ENCODE measurements around the gene DSP.

Gene DSP

DNA sequence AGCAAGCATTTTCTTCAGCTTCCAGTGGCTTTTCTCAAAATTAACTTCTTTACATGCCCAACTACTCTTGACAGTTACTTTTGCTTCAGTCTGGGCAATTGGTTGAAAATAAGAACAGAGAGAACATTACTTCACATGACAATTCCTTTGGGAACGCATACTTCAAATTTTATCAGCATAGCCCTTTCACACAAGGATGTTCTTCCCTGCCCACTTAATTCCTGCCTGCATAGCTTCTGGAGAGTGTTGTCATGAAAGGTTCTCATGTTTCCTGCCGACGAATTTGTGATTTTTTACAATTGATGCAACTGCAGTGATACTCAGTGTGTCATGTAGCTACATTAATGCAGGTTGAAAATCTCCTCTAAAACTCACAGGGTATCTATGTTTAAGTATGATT lies 26.6 kb downstream of the DSP start:
- no peak overlapping the region for H3K9ac ChIP-seq (ENCODE audit: low read depth, low read length)
- H3K27me3 ChIP-seq (ENCODE audit: control insufficient read depth, insufficient read depth, low read length), result no peaks in the 10 kb centered on the region
- no peaks in the 10 kb centered on the region for H3K4me1 ChIP-seq (ENCODE audit: control insufficient read depth, insufficient read depth, low read length)
- H3K9me3 ChIP-seq (ENCODE audit: control insufficient read depth, insufficient read depth, low read length), result no peaks in the 10 kb centered on the region
- peaks cover 19% of the 10 kb centered on the region for H3K36me3 ChIP-seq (ENCODE audit: control insufficient read depth, insufficient read depth, low read length)
- H3K4me3 ChIP-seq (ENCODE audit: low read depth, low read length), result no peak overlapping the region

DNA sequence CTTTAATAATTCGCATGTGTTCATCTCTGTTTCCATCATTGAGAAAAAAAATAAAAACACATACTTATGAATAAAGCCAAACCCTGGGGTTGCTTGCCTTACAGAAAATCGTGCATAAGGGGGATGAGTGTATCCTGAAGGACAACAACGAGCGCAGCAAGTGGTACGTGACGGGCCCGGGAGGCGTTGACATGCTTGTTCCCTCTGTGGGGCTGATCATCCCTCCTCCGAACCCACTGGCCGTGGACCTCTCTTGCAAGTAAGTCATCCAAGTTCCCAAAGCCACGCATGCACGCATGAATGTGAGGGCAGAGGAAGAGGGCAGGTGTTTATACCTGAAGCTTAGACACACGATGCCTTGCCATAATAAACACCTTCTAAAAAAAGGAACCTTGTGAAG lies 27.6 kb downstream of the DSP start:
- Histone ChIP-seq H3K9me3 (ENCODE audit: control insufficient read depth, insufficient read depth, low read length) (no peaks in the 10 kb centered on the region), H3K36me3 (ENCODE audit: control insufficient read depth, insufficient read depth, low read length) (peaks cover 20% of the 10 kb centered on the region), H3K9ac (ENCODE audit: low read depth, low read length) (no peak overlapping the region), H3K4me3 (ENCODE audit: low read depth, low read length) (no peak overlapping the region), H3K4me1 (ENCODE audit: control insufficient read depth, insufficient read depth, low read length) (no peaks in the 10 kb centered on the region), H3K27me3 (ENCODE audit: control insufficient read depth, insufficient read depth, low read length) (no peaks in the 10 kb centered on the region)

DNA sequence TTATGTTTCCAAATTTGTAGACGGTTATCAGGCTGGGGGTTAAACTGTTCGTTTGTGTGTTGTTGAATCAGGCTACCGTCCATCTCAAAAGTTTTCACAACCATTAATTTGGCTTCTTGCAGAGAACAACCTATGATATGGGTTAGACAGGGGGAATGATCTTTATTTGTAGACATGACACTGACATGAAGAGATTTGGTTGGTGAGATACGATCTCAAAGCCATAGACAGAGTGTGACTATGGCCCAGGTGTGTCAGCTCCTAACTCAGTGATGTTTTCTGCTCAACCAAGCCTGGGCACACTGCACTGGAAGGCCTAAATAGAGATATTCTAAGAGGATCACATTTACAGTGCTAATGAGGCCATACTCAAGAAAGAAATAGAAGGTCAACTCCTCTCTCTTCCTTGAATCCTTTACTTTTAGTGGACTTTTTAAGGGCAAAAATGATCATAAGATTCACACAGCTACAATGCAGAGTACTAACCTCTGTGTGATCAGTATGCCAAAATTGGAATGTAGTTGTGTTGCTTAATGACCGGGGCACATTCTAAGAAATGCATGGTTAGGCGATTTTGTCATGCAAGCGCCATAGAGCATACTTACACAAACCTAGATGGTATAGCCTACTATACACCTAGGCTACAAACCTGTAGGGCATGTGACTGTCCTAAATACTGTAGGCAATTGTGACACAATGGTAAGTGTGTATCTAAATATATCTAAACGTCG lies 30.9 kb downstream of the DSP start:
- Histone ChIP-seq H3K9ac (ENCODE audit: low read depth, low read length) (no peak overlapping the region), H3K36me3 (ENCODE audit: control insufficient read depth, insufficient read depth, low read length) (peaks cover 19% of the 10 kb centered on the region), H3K9me3 (ENCODE audit: control insufficient read depth, insufficient read depth, low read length) (no peaks in the 10 kb centered on the region)

DNA sequence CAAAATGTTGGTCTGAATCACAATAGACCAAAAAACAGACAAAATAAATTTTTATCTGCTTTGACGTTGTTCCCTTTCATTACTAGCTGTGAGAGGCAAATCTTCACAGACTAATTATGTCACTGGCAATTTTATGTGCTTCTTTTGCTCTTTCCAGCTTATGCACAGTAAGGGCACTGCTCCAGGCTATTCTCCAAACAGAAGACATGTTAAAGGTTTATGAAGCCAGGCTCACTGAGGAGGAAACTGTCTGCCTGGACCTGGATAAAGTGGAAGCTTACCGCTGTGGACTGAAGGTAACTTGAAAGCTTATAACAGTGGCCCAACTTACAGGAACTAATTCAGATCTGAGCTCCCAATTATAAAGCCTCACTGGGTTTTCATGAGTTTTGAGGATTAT lies 33.0 kb downstream of the DSP start:
- no peak overlapping the region for H3K9ac ChIP-seq (ENCODE audit: low read depth, low read length)
- no peaks in the 10 kb centered on the region for H3K27me3 ChIP-seq (ENCODE audit: control insufficient read depth, insufficient read depth, low read length)
- H3K4me3 ChIP-seq (ENCODE audit: low read depth, low read length), result no peak overlapping the region
- H3K36me3 ChIP-seq (ENCODE audit: control insufficient read depth, insufficient read depth, low read length), result peaks cover 20% of the 10 kb centered on the region
- H3K4me1 ChIP-seq (ENCODE audit: control insufficient read depth, insufficient read depth, low read length), result no peaks in the 10 kb centered on the region
- H3K9me3 ChIP-seq (ENCODE audit: control insufficient read depth, insufficient read depth, low read length), result no peaks in the 10 kb centered on the region

More for the DNA sequence above, 30.9 kb downstream of the DSP start:
- Histone ChIP-seq H3K4me3 (ENCODE audit: low read depth, low read length) (no peak overlapping the region), H3K4me1 (ENCODE audit: control insufficient read depth, insufficient read depth, low read length) (no peaks in the 10 kb centered on the region), H3K27me3 (ENCODE audit: control insufficient read depth, insufficient read depth, low read length) (no peaks in the 10 kb centered on the region)

DNA sequence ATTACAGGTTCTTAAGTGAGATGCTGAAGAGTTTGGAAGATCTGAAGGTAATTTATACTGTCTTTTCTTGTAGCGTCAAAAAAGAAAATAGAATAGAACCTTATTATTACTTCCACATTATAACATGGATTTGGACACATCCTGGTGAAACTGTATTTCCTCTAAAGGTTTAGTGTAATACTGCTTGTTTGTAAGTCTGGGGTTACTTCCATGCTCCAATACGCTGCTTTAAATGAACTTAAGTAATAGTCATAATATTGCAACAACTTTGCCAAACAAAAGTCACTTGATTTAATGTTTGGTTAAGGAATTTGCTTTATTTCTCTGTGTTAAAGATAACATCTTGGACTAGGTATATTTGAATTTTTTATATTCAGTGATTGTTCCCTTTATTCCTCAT lies 37.0 kb downstream of the DSP start:
- Histone ChIP-seq H3K4me1 (ENCODE audit: control insufficient read depth, insufficient read depth, low read length) (no peaks in the 10 kb centered on the region), H3K36me3 (ENCODE audit: control insufficient read depth, insufficient read depth, low read length) (peaks cover 27% of the 10 kb centered on the region), H3K9me3 (ENCODE audit: control insufficient read depth, insufficient read depth, low read length) (no peaks in the 10 kb centered on the region), H3K9ac (ENCODE audit: low read depth, low read length) (no peak overlapping the region), H3K27me3 (ENCODE audit: control insufficient read depth, insufficient read depth, low read length) (no peaks in the 10 kb centered on the region), H3K4me3 (ENCODE audit: low read depth, low read length) (no peak overlapping the region)

DNA sequence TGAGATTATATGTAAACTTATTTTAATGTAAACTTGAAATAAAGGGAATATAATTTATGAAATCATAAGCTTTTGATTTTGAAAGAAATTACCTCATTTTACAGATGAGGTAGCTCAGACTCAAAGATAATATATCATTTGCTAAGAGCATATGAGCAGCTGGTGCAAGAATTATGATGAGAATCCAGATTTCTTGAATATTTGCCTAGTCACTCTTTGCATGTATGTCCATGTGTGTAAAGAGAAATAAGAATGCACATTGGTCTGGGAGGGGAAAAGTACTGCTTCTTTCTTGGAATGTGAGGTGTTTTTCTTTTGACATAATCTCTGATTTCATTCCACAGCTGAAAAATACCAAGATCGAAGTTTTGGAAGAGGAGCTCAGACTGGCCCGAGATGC lies 37.5 kb downstream of the DSP start:
- H3K9me3 ChIP-seq (ENCODE audit: control insufficient read depth, insufficient read depth, low read length), result no peaks in the 10 kb centered on the region
- peaks cover 29% of the 10 kb centered on the region for H3K36me3 ChIP-seq (ENCODE audit: control insufficient read depth, insufficient read depth, low read length)
- H3K27me3 ChIP-seq (ENCODE audit: control insufficient read depth, insufficient read depth, low read length), result no peaks in the 10 kb centered on the region
- no peaks in the 10 kb centered on the region for H3K4me1 ChIP-seq (ENCODE audit: control insufficient read depth, insufficient read depth, low read length)
- H3K4me3 ChIP-seq (ENCODE audit: low read depth, low read length), result no peak overlapping the region
- H3K9ac ChIP-seq (ENCODE audit: low read depth, low read length), result no peak overlapping the region

DNA sequence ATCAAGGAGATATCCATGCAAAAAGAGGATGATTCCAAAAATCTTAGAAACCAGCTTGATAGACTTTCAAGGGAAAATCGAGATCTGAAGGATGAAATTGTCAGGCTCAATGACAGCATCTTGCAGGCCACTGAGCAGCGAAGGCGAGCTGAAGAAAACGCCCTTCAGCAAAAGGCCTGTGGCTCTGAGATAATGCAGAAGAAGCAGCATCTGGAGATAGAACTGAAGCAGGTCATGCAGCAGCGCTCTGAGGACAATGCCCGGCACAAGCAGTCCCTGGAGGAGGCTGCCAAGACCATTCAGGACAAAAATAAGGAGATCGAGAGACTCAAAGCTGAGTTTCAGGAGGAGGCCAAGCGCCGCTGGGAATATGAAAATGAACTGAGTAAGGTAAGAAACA lies 38.4 kb downstream of the DSP start:
- H3K36me3 ChIP-seq (ENCODE audit: control insufficient read depth, insufficient read depth, low read length), result peaks cover 38% of the 10 kb centered on the region
- no peak overlapping the region for H3K9ac ChIP-seq (ENCODE audit: low read depth, low read length)

DNA sequence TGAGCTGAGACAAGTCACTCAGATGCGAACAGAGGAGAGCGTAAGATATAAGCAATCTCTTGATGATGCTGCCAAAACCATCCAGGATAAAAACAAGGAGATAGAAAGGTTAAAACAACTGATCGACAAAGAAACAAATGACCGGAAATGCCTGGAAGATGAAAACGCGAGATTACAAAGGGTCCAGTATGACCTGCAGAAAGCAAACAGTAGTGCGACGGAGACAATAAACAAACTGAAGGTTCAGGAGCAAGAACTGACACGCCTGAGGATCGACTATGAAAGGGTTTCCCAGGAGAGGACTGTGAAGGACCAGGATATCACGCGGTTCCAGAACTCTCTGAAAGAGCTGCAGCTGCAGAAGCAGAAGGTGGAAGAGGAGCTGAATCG lies 39.1 kb downstream of the DSP start:
- H3K4me3 ChIP-seq (ENCODE audit: low read depth, low read length), result no peak overlapping the region
- H3K27me3 ChIP-seq (ENCODE audit: control insufficient read depth, insufficient read depth, low read length), result no peaks in the 10 kb centered on the region
- no peaks in the 10 kb centered on the region for H3K9me3 ChIP-seq (ENCODE audit: control insufficient read depth, insufficient read depth, low read length)
- peaks cover 41% of the 10 kb centered on the region for H3K36me3 ChIP-seq (ENCODE audit: control insufficient read depth, insufficient read depth, low read length)
- H3K4me1 ChIP-seq (ENCODE audit: control insufficient read depth, insufficient read depth, low read length), result no peaks in the 10 kb centered on the region
- H3K9ac ChIP-seq (ENCODE audit: low read depth, low read length), result no peak overlapping the region

More for the DNA sequence above, 38.4 kb downstream of the DSP start:
- no peaks in the 10 kb centered on the region for H3K4me1 ChIP-seq (ENCODE audit: control insufficient read depth, insufficient read depth, low read length)
- no peaks in the 10 kb centered on the region for H3K9me3 ChIP-seq (ENCODE audit: control insufficient read depth, insufficient read depth, low read length)
- no peaks in the 10 kb centered on the region for H3K27me3 ChIP-seq (ENCODE audit: control insufficient read depth, insufficient read depth, low read length)
- no peak overlapping the region for H3K4me3 ChIP-seq (ENCODE audit: low read depth, low read length)

DNA sequence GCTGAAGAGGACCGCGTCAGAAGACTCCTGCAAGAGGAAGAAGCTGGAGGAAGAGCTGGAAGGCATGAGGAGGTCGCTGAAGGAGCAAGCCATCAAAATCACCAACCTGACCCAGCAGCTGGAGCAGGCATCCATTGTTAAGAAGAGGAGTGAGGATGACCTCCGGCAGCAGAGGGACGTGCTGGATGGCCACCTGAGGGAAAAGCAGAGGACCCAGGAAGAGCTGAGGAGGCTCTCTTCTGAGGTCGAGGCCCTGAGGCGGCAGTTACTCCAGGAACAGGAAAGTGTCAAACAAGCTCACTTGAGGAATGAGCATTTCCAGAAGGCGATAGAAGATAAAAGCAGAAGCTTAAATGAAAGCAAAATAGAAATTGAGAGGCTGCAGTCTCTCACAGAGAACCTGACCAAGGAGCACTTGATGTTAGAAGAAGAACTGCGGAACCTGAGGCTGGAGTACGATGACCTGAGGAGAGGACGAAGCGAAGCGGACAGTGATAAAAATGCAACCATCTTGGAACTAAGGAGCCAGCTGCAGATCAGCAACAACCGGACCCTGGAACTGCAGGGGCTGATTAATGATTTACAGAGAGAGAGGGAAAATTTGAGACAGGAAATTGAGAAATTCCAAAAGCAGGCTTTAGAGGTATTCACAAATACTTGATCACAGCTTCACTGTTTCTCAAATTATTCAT lies 39.6 kb downstream of the DSP start:
- Histone ChIP-seq H3K27me3 (ENCODE audit: control insufficient read depth, insufficient read depth, low read length) (no peaks in the 10 kb centered on the region), H3K9ac (ENCODE audit: low read depth, low read length) (no peak overlapping the region), H3K36me3 (ENCODE audit: control insufficient read depth, insufficient read depth, low read length) (peaks cover 41% of the 10 kb centered on the region), H3K9me3 (ENCODE audit: control insufficient read depth, insufficient read depth, low read length) (no peaks in the 10 kb centered on the region), H3K4me1 (ENCODE audit: control insufficient read depth, insufficient read depth, low read length) (no peaks in the 10 kb centered on the region), H3K4me3 (ENCODE audit: low read depth, low read length) (no peak overlapping the region)

DNA sequence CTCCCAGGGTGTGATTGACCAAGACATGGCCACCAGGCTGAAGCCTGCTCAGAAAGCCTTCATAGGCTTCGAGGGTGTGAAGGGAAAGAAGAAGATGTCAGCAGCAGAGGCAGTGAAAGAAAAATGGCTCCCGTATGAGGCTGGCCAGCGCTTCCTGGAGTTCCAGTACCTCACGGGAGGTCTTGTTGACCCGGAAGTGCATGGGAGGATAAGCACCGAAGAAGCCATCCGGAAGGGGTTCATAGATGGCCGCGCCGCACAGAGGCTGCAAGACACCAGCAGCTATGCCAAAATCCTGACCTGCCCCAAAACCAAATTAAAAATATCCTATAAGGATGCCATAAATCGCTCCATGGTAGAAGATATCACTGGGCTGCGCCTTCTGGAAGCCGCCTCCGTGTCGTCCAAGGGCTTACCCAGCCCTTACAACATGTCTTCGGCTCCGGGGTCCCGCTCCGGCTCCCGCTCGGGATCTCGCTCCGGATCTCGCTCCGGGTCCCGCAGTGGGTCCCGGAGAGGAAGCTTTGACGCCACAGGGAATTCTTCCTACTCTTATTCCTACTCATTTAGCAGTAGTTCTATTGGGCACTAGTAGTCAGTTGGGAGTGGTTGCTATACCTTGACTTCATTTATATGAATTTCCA lies 43.9 kb downstream of the DSP start:
- Histone ChIP-seq H3K27me3 (ENCODE audit: control insufficient read depth, insufficient read depth, low read length) (no peaks in the 10 kb centered on the region), H3K9ac (ENCODE audit: low read depth, low read length) (no peak overlapping the region), H3K4me3 (ENCODE audit: low read depth, low read length) (no peak overlapping the region), H3K36me3 (ENCODE audit: control insufficient read depth, insufficient read depth, low read length) (peaks cover 22% of the 10 kb centered on the region), H3K4me1 (ENCODE audit: control insufficient read depth, insufficient read depth, low read length) (no peaks in the 10 kb centered on the region), H3K9me3 (ENCODE audit: control insufficient read depth, insufficient read depth, low read length) (no peaks in the 10 kb centered on the region)

DNA sequence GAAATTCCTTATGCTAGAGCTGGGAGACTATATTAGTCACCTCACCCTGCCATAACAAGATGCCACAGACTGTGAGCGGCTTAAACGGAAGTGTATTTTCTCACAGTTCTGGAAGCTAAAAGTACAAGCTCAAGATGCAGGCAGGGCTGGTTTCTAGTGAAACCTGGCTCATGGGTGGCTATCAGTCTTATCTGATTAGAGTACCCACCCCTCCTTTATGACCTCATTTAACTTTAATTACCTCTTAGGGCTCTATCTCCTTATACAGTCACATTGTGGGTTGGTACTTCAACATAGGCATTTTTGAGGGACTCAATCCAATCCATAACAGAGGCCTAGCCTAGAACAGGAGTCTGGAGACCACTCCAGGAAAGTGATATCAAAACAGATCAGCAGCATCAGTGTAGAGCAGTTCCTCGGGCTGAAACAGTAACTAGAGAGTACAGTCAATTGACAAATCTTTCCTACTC lies 46.2 kb downstream of the DSP start:
- H3K36me3 ChIP-seq (ENCODE audit: control insufficient read depth, insufficient read depth, low read length), result peaks cover 22% of the 10 kb centered on the region
- H3K9me3 ChIP-seq (ENCODE audit: control insufficient read depth, insufficient read depth, low read length), result no peaks in the 10 kb centered on the region
- peaks cover 5% of the 10 kb centered on the region for H3K4me1 ChIP-seq (ENCODE audit: control insufficient read depth, insufficient read depth, low read length)
- H3K9ac ChIP-seq (ENCODE audit: low read depth, low read length), result no peak overlapping the region
- no peaks in the 10 kb centered on the region for H3K27me3 ChIP-seq (ENCODE audit: control insufficient read depth, insufficient read depth, low read length)
- H3K4me3 ChIP-seq (ENCODE audit: low read depth, low read length), result no peak overlapping the region

DNA sequence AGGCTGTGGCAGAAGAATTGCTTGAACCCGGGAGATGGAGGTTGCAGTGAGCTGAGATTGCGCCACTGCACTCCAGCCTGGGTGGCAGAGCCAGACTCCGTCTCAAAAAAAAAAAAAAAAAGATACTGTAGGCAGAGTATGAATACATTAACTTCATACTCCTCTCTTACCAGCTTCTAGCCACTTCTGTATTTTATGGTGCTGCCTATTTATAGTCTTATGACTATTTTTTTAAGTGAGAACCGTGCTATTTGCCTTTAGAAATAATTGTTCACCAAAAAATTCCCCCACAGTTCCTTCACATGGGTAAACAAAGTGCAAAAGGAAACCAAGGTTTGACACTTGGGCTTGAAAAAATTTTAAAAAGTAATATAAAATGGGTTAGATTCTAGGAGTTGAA lies 47.0 kb downstream of the DSP start:
- H3K9me3 ChIP-seq (ENCODE audit: control insufficient read depth, insufficient read depth, low read length), result no peaks in the 10 kb centered on the region
- H3K36me3 ChIP-seq (ENCODE audit: control insufficient read depth, insufficient read depth, low read length), result peaks cover 14% of the 10 kb centered on the region
- peaks cover 5% of the 10 kb centered on the region for H3K4me1 ChIP-seq (ENCODE audit: control insufficient read depth, insufficient read depth, low read length)
- no peak overlapping the region for H3K9ac ChIP-seq (ENCODE audit: low read depth, low read length)
- no peaks in the 10 kb centered on the region for H3K27me3 ChIP-seq (ENCODE audit: control insufficient read depth, insufficient read depth, low read length)
- no peak overlapping the region for H3K4me3 ChIP-seq (ENCODE audit: low read depth, low read length)
